Measurements from ENCODE around the gene DPF3. TPM values are rescaled to one million over a fixed set of nuclear protein-coding genes. Genes with fewer than 3 reads are reported as not detected.

The DPF3 gene
- total and polyA plus RNA-seq, 2 donors from 2014 or later: 2.3 to 2.8 TPM

GRCh38 chr14:72745546-72745945, 148.4 kb downstream of the DPF3 start:
- peaks cover 0 to 5% (median 4%) of the 10 kb centered on the region in 3 donors for H3K4me1 ChIP-seq (ENCODE audit: control insufficient read depth in 2 of 3, insufficient read depth in 2 of 3, low read depth in 1 of 3, low read length in 3 of 3)
- DNase-seq (no peak), FAIRE-seq (no peak)
- TF ChIP-seq, protein P1, sequence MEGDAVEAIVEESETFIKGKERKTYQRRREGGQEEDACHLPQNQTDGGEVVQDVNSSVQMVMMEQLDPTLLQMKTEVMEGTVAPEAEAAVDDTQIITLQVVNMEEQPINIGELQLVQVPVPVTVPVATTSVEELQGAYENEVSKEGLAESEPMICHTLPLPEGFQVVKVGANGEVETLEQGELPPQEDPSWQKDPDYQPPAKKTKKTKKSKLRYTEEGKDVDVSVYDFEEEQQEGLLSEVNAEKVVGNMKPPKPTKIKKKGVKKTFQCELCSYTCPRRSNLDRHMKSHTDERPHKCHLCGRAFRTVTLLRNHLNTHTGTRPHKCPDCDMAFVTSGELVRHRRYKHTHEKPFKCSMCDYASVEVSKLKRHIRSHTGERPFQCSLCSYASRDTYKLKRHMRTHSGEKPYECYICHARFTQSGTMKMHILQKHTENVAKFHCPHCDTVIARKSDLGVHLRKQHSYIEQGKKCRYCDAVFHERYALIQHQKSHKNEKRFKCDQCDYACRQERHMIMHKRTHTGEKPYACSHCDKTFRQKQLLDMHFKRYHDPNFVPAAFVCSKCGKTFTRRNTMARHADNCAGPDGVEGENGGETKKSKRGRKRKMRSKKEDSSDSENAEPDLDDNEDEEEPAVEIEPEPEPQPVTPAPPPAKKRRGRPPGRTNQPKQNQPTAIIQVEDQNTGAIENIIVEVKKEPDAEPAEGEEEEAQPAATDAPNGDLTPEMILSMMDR (IDR thresholded peaks at IDR 0.05; ENCODE audit: borderline replicate concordance, extremely low read depth, insufficient read depth): no peak
- H3K9me3 ChIP-seq (ENCODE audit: control insufficient read depth in 2 of 3, insufficient read depth in 1 of 3, low read length in 3 of 3): no peaks in the 10 kb centered on the region
- H3K27ac ChIP-seq (ENCODE audit: low read depth in 2 of 2, low read length in 2 of 2): no peak overlapping the region
- no peak overlapping the region for H3K9ac ChIP-seq (ENCODE audit: low read length in 3 of 3)
- H3K27me3 ChIP-seq (ENCODE audit: control insufficient read depth, insufficient read depth, low read length): no peaks in the 10 kb centered on the region
- H3K4me3 ChIP-seq (ENCODE audit: low read length in 3 of 3): no peak overlapping the region
- H3K36me3 ChIP-seq (ENCODE audit: control insufficient read depth in 2 of 3, insufficient read depth in 3 of 3, low read length in 3 of 3): no peaks in the 10 kb centered on the region
- intact Hi-C loops (cut with DNase I): no loop called here

DNA sequence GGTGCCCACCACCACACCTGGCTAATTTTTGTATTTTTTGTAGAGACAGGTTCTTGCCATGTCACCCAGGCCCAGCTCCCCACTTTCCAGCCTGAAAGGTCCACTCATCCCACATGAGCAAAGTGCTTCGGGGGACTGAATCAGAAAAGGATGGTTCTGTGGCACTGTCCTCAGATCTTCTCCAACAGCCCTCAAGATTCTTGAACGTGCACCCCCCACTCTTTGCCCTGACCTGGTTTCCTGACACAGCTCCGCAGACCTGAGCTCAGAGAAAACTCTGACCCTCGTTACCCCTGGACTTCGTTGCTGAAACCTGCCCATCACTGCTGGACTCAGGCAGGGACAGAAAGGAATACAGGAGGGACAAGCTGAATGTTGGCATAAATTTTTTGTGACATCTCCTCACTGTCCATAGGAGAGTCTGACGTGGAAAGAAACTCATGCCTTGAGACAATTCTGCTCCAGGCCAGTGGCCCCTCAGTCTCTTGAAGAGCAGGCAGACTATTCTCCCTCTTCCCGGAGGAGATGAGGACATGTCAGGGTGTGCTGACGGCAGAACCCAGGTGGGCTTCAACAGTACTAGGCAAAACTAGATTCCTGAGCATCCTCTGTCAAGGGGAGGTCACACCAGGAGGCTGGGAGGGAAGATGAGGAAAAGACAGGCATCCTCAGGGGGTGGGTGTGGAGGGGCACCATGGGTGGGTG, 149.3 kb downstream of the DPF3 start:
- FAIRE-seq (no peak), DNase-seq (no peak)
- H3K4me1 ChIP-seq (ENCODE audit: control insufficient read depth in 2 of 3, insufficient read depth in 2 of 3, low read depth in 1 of 3, low read length in 3 of 3): peaks cover 0 to 5% (median 4%) of the 10 kb centered on the region in 3 donors
- no peaks in the 10 kb centered on the region for H3K36me3 ChIP-seq (ENCODE audit: control insufficient read depth in 2 of 3, insufficient read depth in 3 of 3, low read length in 3 of 3)
- no peak overlapping the region for H3K9ac ChIP-seq (ENCODE audit: low read length in 3 of 3)
- H3K4me3 ChIP-seq (ENCODE audit: low read length in 3 of 3): no peak overlapping the region
- TF ChIP-seq, protein P1 (IDR thresholded peaks at IDR 0.05; ENCODE audit: borderline replicate concordance, extremely low read depth, insufficient read depth): no peak
- intact Hi-C loops (cut with DNase I): no loop called here
- no peaks in the 10 kb centered on the region for H3K9me3 ChIP-seq (ENCODE audit: control insufficient read depth in 2 of 3, insufficient read depth in 1 of 3, low read length in 3 of 3)
- no peak overlapping the region for H3K27ac ChIP-seq (ENCODE audit: low read depth in 2 of 2, low read length in 2 of 2)
- H3K27me3 ChIP-seq (ENCODE audit: control insufficient read depth, insufficient read depth, low read length): no peaks in the 10 kb centered on the region

GRCh38 chr14:72743626-72744025, 150.3 kb downstream of the DPF3 start:
- TF ChIP-seq, protein P1 (IDR thresholded peaks at IDR 0.05; ENCODE audit: borderline replicate concordance, extremely low read depth, insufficient read depth): no peak
- intact Hi-C loops (cut with DNase I): no loop called here
- peaks cover 0 to 5% (median 4%) of the 10 kb centered on the region in 3 donors for H3K4me1 ChIP-seq (ENCODE audit: control insufficient read depth in 2 of 3, insufficient read depth in 2 of 3, low read depth in 1 of 3, low read length in 3 of 3)
- H3K27ac ChIP-seq (ENCODE audit: low read depth in 2 of 2, low read length in 2 of 2): no peak overlapping the region
- no peak overlapping the region for H3K9ac ChIP-seq (ENCODE audit: low read length in 3 of 3)
- H3K36me3 ChIP-seq (ENCODE audit: control insufficient read depth in 2 of 3, insufficient read depth in 3 of 3, low read length in 3 of 3): no peaks in the 10 kb centered on the region
- H3K4me3 ChIP-seq (ENCODE audit: low read length in 3 of 3): no peak overlapping the region
- no peak for FAIRE-seq
- H3K9me3 ChIP-seq (ENCODE audit: control insufficient read depth in 2 of 3, insufficient read depth in 1 of 3, low read length in 3 of 3): no peaks in the 10 kb centered on the region
- no peaks in the 10 kb centered on the region for H3K27me3 ChIP-seq (ENCODE audit: control insufficient read depth, insufficient read depth, low read length)
- DNase-seq: no peak

- H3K36me3 ChIP-seq (ENCODE audit: control insufficient read depth in 2 of 3, insufficient read depth in 3 of 3, low read length in 3 of 3): no peaks in the 10 kb centered on the region
- peaks cover 0 to 5% (median 4%) of the 10 kb centered on the region in 3 donors for H3K4me1 ChIP-seq (ENCODE audit: control insufficient read depth in 2 of 3, insufficient read depth in 2 of 3, low read depth in 1 of 3, low read length in 3 of 3)
- no peak for DNase-seq
- TF ChIP-seq, protein P1 (IDR thresholded peaks at IDR 0.05; ENCODE audit: borderline replicate concordance, extremely low read depth, insufficient read depth): no peak
- no peak overlapping the region for H3K4me3 ChIP-seq (ENCODE audit: low read length in 3 of 3)
- no peaks in the 10 kb centered on the region for H3K27me3 ChIP-seq (ENCODE audit: control insufficient read depth, insufficient read depth, low read length)
- H3K9me3 ChIP-seq (ENCODE audit: control insufficient read depth in 2 of 3, insufficient read depth in 1 of 3, low read length in 3 of 3): no peaks in the 10 kb centered on the region
- no peak for FAIRE-seq
- no peak overlapping the region for H3K27ac ChIP-seq (ENCODE audit: low read depth in 2 of 2, low read length in 2 of 2)
- intact Hi-C loops (cut with DNase I): no loop called here
- no peak overlapping the region for H3K9ac ChIP-seq (ENCODE audit: low read length in 3 of 3)
Observed at GRCh38 chr14:72742838-72743195, 151.1 kb downstream of the DPF3 start.
